ENCODE measurements around the gene RNF130. TPM values are rescaled to one million over a fixed set of nuclear protein-coding genes. Genes with fewer than 3 reads are reported as not detected.

Gene RNF130
- total and polyA plus RNA-seq, 4 donors: 71.7 to 95.8 (median 77.1) TPM

DNA sequence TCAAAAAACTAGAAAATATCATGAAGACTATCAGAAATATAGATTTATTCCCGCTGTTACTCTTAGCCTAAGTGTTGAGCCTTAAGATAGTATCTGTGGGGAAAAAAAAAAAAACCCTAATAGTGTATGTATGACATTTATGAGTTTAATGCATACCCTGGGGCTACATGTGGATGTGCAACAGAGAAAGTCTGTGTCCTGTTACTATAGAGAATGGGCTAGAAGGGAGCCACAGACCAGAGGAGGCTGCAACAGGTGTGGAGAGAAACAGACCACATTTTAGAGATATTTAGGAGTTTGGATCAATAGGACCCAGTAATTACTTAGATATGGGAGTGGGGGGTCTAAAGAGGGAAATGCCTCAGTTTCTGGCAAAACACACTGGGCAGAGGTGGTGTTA is 15.4 kb downstream of the RNF130 start:
- 99 to 100% methylated on average over 1 of the region's 1 CpG for WGBS, 2 donors
- Histone ChIP-seq H3K27me3 (ENCODE audit: control insufficient read depth in 1 of 2, insufficient read depth in 2 of 2, low read length in 1 of 2) (no peaks in the 10 kb centered on the region), H3K4me1 (ENCODE audit: control insufficient read depth in 1 of 2, insufficient read depth in 2 of 2, low read length in 2 of 2) (no peaks in the 10 kb centered on the region), H3K36me3 (ENCODE audit: control insufficient read depth in 1 of 2, insufficient read depth in 2 of 2, low read length in 1 of 2) (no peaks in the 10 kb centered on the region), H3K9me3 (ENCODE audit: control insufficient read depth, low read length) (no peaks in the 10 kb centered on the region), H3K27ac (ENCODE audit: low read depth in 1 of 2, low read length in 2 of 2) (no peak overlapping the region), H3K4me3 (ENCODE audit: low read length in 2 of 2) (no peak overlapping the region)
- intact Hi-C loops (cut with DNase I): no loop called here
- ATAC-seq (ENCODE audit: low FRiP score) (no peak), DNase-seq (no peak)

GRCh38 chr5:180054226-180054625 is 17.3 kb downstream of the RNF130 start:
- no peak overlapping the region for H3K27ac ChIP-seq (ENCODE audit: low read depth in 1 of 2, low read length in 2 of 2)

GRCh38 chr5:180053061-180053602 is 18.4 kb downstream of the RNF130 start:
- intact Hi-C loops (cut with DNase I): no loop called here
- Histone ChIP-seq H3K9me3 (ENCODE audit: control insufficient read depth, low read length) (no peaks in the 10 kb centered on the region), H3K4me1 (ENCODE audit: control insufficient read depth in 1 of 2, insufficient read depth in 2 of 2, low read length in 2 of 2) (no peaks in the 10 kb centered on the region), H3K27ac (ENCODE audit: low read depth in 1 of 2, low read length in 2 of 2) (no peak overlapping the region), H3K4me3 (ENCODE audit: low read length in 2 of 2) (no peak overlapping the region), H3K27me3 (ENCODE audit: control insufficient read depth in 1 of 2, insufficient read depth in 2 of 2, low read length in 1 of 2) (no peaks in the 10 kb centered on the region), H3K36me3 (ENCODE audit: control insufficient read depth in 1 of 2, insufficient read depth in 2 of 2, low read length in 1 of 2) (no peaks in the 10 kb centered on the region)
- 57 to 66% methylated on average over 8 of the region's 8 CpGs for WGBS, 2 donors
- DNase-seq: no peak
- no peak for ATAC-seq (ENCODE audit: low FRiP score)

More at GRCh38 chr5:180054226-180054625, 17.3 kb downstream of the RNF130 start:
- no peaks in the 10 kb centered on the region for H3K4me1 ChIP-seq (ENCODE audit: control insufficient read depth in 1 of 2, insufficient read depth in 2 of 2, low read length in 2 of 2)
- no peaks in the 10 kb centered on the region for H3K9me3 ChIP-seq (ENCODE audit: control insufficient read depth, low read length)
- H3K36me3 ChIP-seq (ENCODE audit: control insufficient read depth in 1 of 2, insufficient read depth in 2 of 2, low read length in 1 of 2): no peaks in the 10 kb centered on the region
- DNase-seq (no peak), ATAC-seq (ENCODE audit: low FRiP score) (no peak)
- H3K27me3 ChIP-seq (ENCODE audit: control insufficient read depth in 1 of 2, insufficient read depth in 2 of 2, low read length in 1 of 2): no peaks in the 10 kb centered on the region
- intact Hi-C loops (cut with DNase I): no loop called here
- H3K4me3 ChIP-seq (ENCODE audit: low read length in 2 of 2): no peak overlapping the region
- WGBS, 2 donors: 87% methylated on average over 6 of the region's 6 CpGs

GRCh38 chr5:180052211-180052818 is 19.2 kb downstream of the RNF130 start:
- ATAC-seq (ENCODE audit: low FRiP score) (no peak), DNase-seq (no peak)
- H3K27ac ChIP-seq (ENCODE audit: low read depth in 1 of 2, low read length in 2 of 2): no peak overlapping the region
- H3K4me1 ChIP-seq (ENCODE audit: control insufficient read depth in 1 of 2, insufficient read depth in 2 of 2, low read length in 2 of 2): no peaks in the 10 kb centered on the region
- H3K4me3 ChIP-seq (ENCODE audit: low read length in 2 of 2): no peak overlapping the region
- WGBS, 2 donors: 92 to 93% methylated on average over 5 of the region's 5 CpGs
- intact Hi-C loops (cut with DNase I): no loop called here
- H3K9me3 ChIP-seq (ENCODE audit: control insufficient read depth, low read length): no peaks in the 10 kb centered on the region
- H3K36me3 ChIP-seq (ENCODE audit: control insufficient read depth in 1 of 2, insufficient read depth in 2 of 2, low read length in 1 of 2): no peaks in the 10 kb centered on the region
- no peaks in the 10 kb centered on the region for H3K27me3 ChIP-seq (ENCODE audit: control insufficient read depth in 1 of 2, insufficient read depth in 2 of 2, low read length in 1 of 2)

DNA sequence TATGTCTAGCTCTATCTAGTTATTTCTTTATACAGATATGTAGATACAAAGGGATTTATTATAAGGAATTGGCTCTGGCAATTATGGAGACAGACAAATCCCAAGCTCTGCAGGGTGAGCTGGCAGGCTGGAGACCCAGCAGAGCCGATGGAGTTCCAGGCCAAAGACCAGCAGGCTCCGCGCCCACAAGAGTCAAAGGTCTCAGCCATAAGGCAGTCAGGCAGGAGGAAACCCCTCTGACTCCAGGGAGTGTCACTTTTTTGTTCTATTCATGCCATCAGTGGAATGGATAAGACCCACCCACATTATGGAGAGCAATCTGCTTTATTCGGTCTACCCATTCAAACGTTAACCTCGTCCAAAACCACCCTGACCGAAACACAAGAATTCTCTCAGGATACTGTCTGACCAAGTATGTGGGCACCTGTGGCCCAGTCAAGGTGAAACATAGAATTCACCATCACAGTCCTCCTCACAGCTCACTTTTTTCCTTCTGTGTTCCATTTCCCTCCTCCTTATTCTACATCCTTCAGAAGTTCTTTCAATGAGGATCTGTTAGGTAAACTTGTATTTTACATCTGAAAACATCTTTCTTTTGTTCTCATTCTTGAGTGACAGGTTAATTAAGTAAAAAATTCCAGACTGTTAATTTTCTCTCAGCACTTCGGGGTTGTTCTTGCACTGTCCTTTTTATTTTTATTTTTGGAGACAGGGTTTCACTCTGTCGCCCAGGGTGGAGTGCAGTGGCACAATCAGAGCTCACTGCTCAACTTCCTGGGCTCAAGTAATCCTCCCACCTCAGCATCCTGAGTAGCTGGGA is 21.2 kb downstream of the RNF130 start:
- no peak for ATAC-seq (ENCODE audit: low FRiP score)
- Histone ChIP-seq H3K4me1 (ENCODE audit: control insufficient read depth in 1 of 2, insufficient read depth in 2 of 2, low read length in 2 of 2) (no peaks in the 10 kb centered on the region), H3K36me3 (ENCODE audit: control insufficient read depth in 1 of 2, insufficient read depth in 2 of 2, low read length in 1 of 2) (no peaks in the 10 kb centered on the region), H3K9me3 (ENCODE audit: control insufficient read depth, low read length) (no peaks in the 10 kb centered on the region), H3K27ac (ENCODE audit: low read depth in 1 of 2, low read length in 2 of 2) (no peak overlapping the region), H3K27me3 (ENCODE audit: control insufficient read depth in 1 of 2, insufficient read depth in 2 of 2, low read length in 1 of 2) (no peaks in the 10 kb centered on the region), H3K4me3 (ENCODE audit: low read length in 2 of 2) (no peak overlapping the region)
- intact Hi-C loops (cut with DNase I): no loop called here
- no peak for DNase-seq
- WGBS, 2 donors: 82 to 92% methylated on average over 9 of the region's 9 CpGs

DNA sequence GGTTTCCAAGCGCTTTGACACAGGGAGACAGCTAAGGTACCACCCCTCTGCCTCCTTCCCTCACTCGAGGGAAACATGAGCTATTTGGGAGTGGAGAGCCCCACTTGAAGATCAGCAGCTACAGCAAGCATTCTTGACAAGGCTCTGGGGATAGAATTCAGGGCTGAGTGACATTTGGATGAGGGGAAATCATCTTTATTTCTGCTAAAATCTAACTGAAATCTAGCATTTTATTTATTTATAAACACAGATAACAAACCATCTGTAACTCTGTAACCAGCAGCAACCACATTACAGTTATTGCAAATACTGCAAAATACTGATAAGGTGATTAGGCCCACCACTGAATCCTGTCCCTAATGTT is 22.4 kb downstream of the RNF130 start:
- H3K4me3 ChIP-seq (ENCODE audit: low read length in 2 of 2): no peak overlapping the region
- no peaks in the 10 kb centered on the region for H3K9me3 ChIP-seq (ENCODE audit: control insufficient read depth, low read length)
- no peak overlapping the region for H3K27ac ChIP-seq (ENCODE audit: low read depth in 1 of 2, low read length in 2 of 2)
- ATAC-seq (ENCODE audit: low FRiP score): no peak
- no peaks in the 10 kb centered on the region for H3K27me3 ChIP-seq (ENCODE audit: control insufficient read depth in 1 of 2, insufficient read depth in 2 of 2, low read length in 1 of 2)
- intact Hi-C loops (cut with DNase I): no loop called here
- WGBS, 2 donors: 59 to 70% methylated on average over 2 of the region's 2 CpGs
- no peaks in the 10 kb centered on the region for H3K36me3 ChIP-seq (ENCODE audit: control insufficient read depth in 1 of 2, insufficient read depth in 2 of 2, low read length in 1 of 2)
- DNase-seq: no peak
- H3K4me1 ChIP-seq (ENCODE audit: control insufficient read depth in 1 of 2, insufficient read depth in 2 of 2, low read length in 2 of 2): no peaks in the 10 kb centered on the region

DNA sequence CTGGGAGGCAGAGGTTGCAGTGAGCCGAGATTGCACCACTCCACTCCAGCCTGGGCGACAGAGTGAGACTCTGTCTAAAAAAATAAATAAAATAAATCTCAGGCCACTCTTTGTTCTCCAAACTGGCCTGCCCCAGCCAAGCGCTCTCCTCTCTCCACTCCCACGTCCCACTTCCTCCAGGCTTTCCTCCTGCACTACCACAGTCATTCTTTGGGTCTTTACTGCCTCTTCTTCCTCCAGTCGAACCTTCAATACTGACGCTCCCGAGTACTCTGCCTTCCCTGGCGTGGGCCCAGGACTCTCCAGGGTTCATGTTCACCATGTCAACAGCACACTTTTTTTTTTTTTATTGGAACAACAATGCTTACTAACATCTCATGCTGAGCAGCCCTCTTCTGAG is 23.9 kb downstream of the RNF130 start:
- no peaks in the 10 kb centered on the region for H3K9me3 ChIP-seq (ENCODE audit: control insufficient read depth, low read length)
- no peaks in the 10 kb centered on the region for H3K4me1 ChIP-seq (ENCODE audit: control insufficient read depth in 1 of 2, insufficient read depth in 2 of 2, low read length in 2 of 2)
- peak in 1 of 2 donors; percentile 60 for DNase-seq
- intact Hi-C loops (cut with DNase I): no loop called here
- no peaks in the 10 kb centered on the region for H3K36me3 ChIP-seq (ENCODE audit: control insufficient read depth in 1 of 2, insufficient read depth in 2 of 2, low read length in 1 of 2)
- H3K27me3 ChIP-seq (ENCODE audit: control insufficient read depth in 1 of 2, insufficient read depth in 2 of 2, low read length in 1 of 2): no peaks in the 10 kb centered on the region
- ATAC-seq (ENCODE audit: low FRiP score): peak; percentile 26
- no peak overlapping the region for H3K4me3 ChIP-seq (ENCODE audit: low read length in 2 of 2)
- WGBS, 2 donors: 50 to 60% methylated on average over 8 of the region's 8 CpGs
- no peak overlapping the region for H3K27ac ChIP-seq (ENCODE audit: low read depth in 1 of 2, low read length in 2 of 2)

DNA sequence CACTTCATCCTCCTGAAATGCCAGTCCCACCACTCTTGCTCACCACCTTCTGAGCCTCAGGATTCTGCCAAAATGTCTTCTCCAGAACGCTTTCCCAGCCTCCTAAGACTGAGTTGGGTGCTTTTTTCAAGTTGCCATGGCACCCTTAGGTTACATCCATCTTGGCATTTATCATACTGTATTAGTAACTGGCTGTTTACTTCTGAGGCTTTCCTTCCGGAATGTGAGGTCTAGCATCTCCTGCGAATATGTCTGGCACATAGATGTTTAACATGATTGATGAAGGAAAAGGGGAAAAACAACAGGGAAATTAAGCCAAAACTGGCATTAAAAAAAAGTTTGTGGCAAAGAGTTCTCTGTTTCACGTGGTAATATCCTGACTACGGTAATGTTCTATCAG is 24.9 kb downstream of the RNF130 start:
- H3K4me1 ChIP-seq (ENCODE audit: control insufficient read depth in 1 of 2, insufficient read depth in 2 of 2, low read length in 2 of 2): no peaks in the 10 kb centered on the region
- no peak overlapping the region for H3K27ac ChIP-seq (ENCODE audit: low read depth in 1 of 2, low read length in 2 of 2)
- H3K9me3 ChIP-seq (ENCODE audit: control insufficient read depth, low read length): no peaks in the 10 kb centered on the region
- no peak for ATAC-seq (ENCODE audit: low FRiP score)
- 46 to 61% methylated on average over 5 of the region's 5 CpGs for WGBS, 2 donors
- H3K36me3 ChIP-seq (ENCODE audit: control insufficient read depth in 1 of 2, insufficient read depth in 2 of 2, low read length in 1 of 2): no peaks in the 10 kb centered on the region
- DNase-seq: no peak
- H3K27me3 ChIP-seq (ENCODE audit: control insufficient read depth in 1 of 2, insufficient read depth in 2 of 2, low read length in 1 of 2): no peaks in the 10 kb centered on the region
- intact Hi-C loops (cut with DNase I): no loop called here
- no peak overlapping the region for H3K4me3 ChIP-seq (ENCODE audit: low read length in 2 of 2)
